ENCODE data around the gene GGA3.
"Not testable (repeated sequence)": the region's sequence is repeated elsewhere in the genome, so short reads cannot be mapped to it uniquely, and the experiment has no call there.

GGA3 gene, protein sequence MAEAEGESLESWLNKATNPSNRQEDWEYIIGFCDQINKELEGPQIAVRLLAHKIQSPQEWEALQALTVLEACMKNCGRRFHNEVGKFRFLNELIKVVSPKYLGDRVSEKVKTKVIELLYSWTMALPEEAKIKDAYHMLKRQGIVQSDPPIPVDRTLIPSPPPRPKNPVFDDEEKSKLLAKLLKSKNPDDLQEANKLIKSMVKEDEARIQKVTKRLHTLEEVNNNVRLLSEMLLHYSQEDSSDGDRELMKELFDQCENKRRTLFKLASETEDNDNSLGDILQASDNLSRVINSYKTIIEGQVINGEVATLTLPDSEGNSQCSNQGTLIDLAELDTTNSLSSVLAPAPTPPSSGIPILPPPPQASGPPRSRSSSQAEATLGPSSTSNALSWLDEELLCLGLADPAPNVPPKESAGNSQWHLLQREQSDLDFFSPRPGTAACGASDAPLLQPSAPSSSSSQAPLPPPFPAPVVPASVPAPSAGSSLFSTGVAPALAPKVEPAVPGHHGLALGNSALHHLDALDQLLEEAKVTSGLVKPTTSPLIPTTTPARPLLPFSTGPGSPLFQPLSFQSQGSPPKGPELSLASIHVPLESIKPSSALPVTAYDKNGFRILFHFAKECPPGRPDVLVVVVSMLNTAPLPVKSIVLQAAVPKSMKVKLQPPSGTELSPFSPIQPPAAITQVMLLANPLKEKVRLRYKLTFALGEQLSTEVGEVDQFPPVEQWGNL

GRCh38 chr17:75261336-75262111 is at the start of gene GGA3, which contains the start of gene MRPS7:
GGA3 (minus strand) TSS chr17:75261606; CDS start chr17:75261587, 19 bp downstream.
MRPS7 (plus strand) TSS chr17:75261879; CDS start chr17:75261901, 22 bp downstream.
- peak; percentile 91 to 94 for DNase-seq

DNA sequence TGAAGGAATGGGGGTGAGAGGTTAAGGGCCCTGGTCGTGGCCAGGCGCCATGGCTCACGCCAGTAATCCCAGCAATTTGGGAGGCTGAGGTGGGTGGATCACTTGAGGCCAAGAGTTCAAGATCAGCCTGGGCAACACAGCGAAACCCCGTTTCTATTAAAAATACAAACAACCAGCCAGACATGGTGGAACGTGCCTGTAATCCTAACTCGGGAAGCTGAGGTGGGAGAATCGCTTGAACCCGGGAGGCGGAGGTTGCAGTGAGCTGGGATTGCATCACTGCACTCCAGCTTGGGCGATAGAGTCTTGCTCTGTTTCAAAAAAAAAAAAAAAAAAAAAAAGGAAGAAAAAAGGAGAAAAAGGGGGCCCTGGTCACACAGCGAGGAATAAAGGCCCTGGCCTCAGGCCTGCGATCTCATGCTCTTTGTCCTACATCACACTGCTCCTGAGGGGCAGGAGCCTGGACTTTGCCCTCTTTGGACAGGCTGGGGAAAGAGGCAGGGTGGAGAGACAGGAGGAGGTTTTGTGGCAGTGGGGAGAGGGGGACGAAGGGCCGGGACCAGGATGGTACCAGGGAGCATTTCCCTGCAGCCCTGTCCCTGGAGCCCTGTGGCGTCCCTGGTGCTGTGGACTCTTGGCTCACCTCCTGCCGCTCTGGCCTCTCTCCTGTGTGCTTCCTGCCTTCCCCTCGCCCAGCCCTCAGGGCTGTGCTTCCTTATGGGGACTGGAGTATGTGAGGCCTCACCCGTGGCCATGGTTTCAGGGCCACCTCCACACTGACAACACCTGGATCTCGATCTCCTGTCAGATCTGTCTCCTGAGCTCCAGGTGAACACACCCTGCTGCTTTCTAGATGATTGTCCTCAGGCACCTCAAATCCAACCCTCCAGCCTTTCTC is 47.6 kb upstream of the GGA3 start:
- peak in 1 of 2 donors; percentile 13 for DNase-seq

DNA sequence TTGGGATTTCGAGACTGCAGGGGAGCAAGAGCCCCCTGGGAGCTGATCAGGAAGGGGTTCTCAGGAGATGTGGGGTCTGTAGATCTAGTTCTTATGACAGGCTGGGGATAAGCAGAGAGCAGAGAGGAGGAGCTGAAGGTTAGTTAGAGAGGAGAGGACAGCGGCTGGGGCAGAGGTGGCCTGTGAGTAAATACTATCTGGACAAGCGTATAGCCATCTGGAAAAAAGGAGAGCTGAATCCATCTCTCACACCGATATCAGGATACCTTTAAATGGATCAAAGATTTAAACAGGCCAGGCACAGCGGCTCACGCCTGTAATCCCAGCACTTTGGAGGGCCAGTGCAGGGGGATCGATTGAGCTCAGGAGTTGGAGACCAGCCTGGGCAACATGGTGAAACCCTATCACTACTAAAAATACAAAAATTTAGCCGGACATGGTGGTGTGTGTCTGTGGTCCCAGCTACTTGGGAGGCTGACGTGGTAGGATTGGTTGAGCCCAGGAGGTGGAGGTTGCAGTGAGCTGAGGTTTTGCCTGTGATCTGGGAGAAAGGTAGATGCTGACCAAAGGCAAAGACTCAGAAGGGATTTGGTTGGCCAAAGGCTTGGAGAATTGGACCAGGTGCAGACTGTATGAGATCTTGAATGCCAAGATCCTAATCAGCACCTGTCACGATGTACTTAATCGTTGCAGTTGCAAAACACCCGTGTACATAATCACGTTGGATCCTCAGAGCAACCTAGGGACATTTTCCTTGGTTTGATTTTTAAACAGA is 46.7 kb upstream of the GGA3 start:
- no peak for DNase-seq

DNA sequence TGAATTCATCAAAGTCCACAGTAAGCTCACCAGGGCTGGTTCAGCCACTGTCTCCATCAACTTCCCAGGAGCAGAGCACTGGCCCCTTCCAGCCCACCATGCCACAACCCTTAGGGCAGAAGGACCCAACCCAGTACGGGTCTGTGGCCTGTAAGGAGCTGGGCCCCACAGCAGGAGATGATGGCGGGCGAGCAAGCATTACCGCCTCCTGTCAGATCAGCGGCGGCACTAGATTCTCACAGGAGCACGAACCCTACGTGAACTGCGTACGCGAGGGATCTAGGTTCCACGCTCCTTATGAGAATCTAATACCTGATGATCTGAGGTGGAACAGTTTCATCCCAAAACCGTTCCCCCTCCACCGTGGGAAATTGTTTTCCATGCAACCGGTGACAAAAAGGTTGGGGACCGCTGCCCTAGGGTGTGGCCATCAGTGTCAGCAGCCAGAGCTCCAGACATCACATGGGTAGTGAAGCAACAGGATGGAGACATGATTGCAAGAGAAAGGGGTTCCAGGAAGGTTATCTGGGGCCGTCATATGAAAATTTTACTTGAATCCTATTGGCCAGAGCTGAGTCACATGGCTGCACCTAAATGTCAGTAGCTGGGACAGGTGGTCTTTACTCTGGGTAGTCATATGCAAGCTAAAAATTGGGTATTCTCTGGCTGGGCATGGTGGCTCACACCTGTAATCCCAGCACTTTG is 40.2 kb upstream of the GGA3 start:
- peak in 1 of 2 donors; percentile 21 for DNase-seq

DNA sequence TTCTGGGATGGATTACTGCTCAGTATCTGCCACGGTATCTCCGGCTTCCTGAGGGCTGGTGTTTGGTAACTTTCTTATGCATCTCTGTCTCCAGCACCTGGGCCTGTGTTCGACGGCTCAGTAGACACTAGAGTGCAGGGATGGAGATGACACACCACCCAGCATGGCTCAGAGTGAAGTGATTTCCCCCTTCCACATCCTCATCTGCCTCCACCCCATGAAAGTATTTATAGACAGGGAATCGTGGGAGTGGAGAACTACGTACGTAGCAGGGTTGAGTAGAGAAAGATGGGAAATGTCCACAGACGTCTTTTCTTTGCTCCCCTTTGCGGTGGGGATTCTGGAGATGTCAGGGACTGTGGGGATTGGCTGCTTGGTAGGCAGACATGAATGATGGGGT is 39.6 kb upstream of the GGA3 start:
- no peak for DNase-seq

GRCh38 chr17:75300280-75300679 is 38.9 kb upstream of the GGA3 start:
- no peak for DNase-seq

GRCh38 chr17:75295201-75296158 is 34.1 kb upstream of the GGA3 start:
- peak; percentile 34 to 49 for DNase-seq

DNA sequence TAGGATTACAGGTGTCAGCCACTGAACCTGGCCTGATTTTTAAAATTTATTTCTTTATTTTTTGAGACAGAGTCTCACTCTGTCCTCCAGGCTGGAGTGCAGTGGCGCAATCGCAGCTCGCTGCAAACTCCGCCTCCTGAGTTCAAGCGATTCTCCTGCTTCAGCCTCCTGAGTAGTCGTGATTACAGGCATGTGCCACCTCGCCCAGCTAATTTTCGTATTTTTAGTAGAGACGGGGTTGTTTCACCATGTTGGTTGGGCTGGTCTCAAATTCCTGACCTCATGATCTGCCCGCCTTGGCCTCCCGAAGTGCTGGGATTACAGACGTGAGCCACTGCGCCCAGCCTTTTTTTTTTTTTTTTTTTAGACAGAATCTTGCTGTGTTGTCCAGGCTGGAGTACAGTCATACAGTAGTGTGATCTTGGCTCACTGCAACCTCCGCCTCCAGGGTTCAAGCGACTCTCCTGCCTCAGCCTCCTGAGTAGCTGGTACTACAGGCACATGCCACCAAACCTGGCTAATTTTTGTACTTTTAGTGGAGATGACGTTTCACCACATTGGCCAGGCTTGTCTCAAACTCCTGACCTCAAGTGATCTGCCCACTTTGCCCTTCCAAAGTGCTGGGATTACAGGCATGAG is 31.5 kb upstream of the GGA3 start:
- not testable (repeated sequence) for DNase-seq

GRCh38 chr17:75289832-75290337 is 28.5 kb upstream of the GGA3 start:
- peak; percentile 43 to 78 for DNase-seq

GRCh38 chr17:75289115-75289831 is 27.9 kb upstream of the GGA3 start, which contains the start of gene SLC25A19:
SLC25A19 (minus strand) TSS chr17:75289433; CDS start chr17:75286764, 2,669 bp downstream.
- DNase-seq, result peak; percentile 77 to 99

GRCh38 chr17:75288770-75289114 is 27.3 kb upstream of the GGA3 start:
- DNase-seq, result no peak

GRCh38 chr17:75288359-75288758 is 27.0 kb upstream of the GGA3 start:
- no peak for DNase-seq

GRCh38 chr17:75287221-75287620 is 25.8 kb upstream of the GGA3 start:
- DNase-seq, result no peak

GRCh38 chr17:75285123-75285522 is 23.7 kb upstream of the GGA3 start:
- no peak for DNase-seq

- DNase-seq, result not testable (repeated sequence)
Measured at GRCh38 chr17:75280189-75280588, 18.8 kb upstream of the GGA3 start.

GRCh38 chr17:75277664-75278071 is 16.3 kb upstream of the GGA3 start:
- DNase-seq, result no peak

- no peak for DNase-seq
Measured at GRCh38 chr17:75273977-75274708, 12.7 kb upstream of the GGA3 start.

Data from bone marrow (tissue), 2 donors.